Germinal center (tissue), 1 donor: ENCODE results near the gene SHROOM3.
A peak's percentile ranks its signal among the peaks of the same experiment; 100 is the strongest.

ENCODE experiments used
- DNase-seq: peaks from one replicate; pipeline ENCODE4 v3.0.0; 2012; ENCODE audit warnings: mixed read lengths, low spot score

Gene SHROOM3

GRCh38 chr4:76663824-76664223 is 228.8 kb downstream of the SHROOM3 start:
- DNase-seq: no peak

GRCh38 chr4:76665153-76665552 is 230.1 kb downstream of the SHROOM3 start:
- no peak for DNase-seq

GRCh38 chr4:76665721-76666120 is 230.7 kb downstream of the SHROOM3 start:
- no peak for DNase-seq

GRCh38 chr4:76666944-76667532 is 232.0 kb downstream of the SHROOM3 start:
- DNase-seq: no peak

GRCh38 chr4:76670631-76671030 is 235.6 kb downstream of the SHROOM3 start:
- no peak for DNase-seq

GRCh38 chr4:76673362-76673761 is 238.3 kb downstream of the SHROOM3 start:
- DNase-seq: no peak

GRCh38 chr4:76674983-76675382 is 240.0 kb downstream of the SHROOM3 start:
- no peak for DNase-seq

GRCh38 chr4:76677571-76678326 is 242.7 kb downstream of the SHROOM3 start:
- no peak for DNase-seq

- DNase-seq: no peak
Measured at GRCh38 chr4:76679691-76680090, 244.7 kb downstream of the SHROOM3 start.

- DNase-seq: no peak
Measured at GRCh38 chr4:76680952-76681351, 245.9 kb downstream of the SHROOM3 start.

- no peak for DNase-seq
Measured at GRCh38 chr4:76681996-76682395, 247.0 kb downstream of the SHROOM3 start.

- DNase-seq: no peak
Measured at GRCh38 chr4:76683144-76683543, 248.1 kb downstream of the SHROOM3 start.

GRCh38 chr4:76687746-76688448 is 252.9 kb downstream of the SHROOM3 start:
- DNase-seq: no peak

- peak; percentile 28 for DNase-seq
Measured at GRCh38 chr4:76688619-76689144, 253.7 kb downstream of the SHROOM3 start.

GRCh38 chr4:76689145-76689817 is 254.3 kb downstream of the SHROOM3 start:
- peak; percentile 58 for DNase-seq

- peak; percentile 28 for DNase-seq
Measured at GRCh38 chr4:76690011-76690905, 255.2 kb downstream of the SHROOM3 start.

GRCh38 chr4:76690906-76691275 is 255.9 kb downstream of the SHROOM3 start:
- no peak for DNase-seq

GRCh38 chr4:76691807-76692582 is 257.0 kb downstream of the SHROOM3 start:
- no peak for DNase-seq

GRCh38 chr4:76692761-76693160 is 257.7 kb downstream of the SHROOM3 start:
- no peak for DNase-seq

GRCh38 chr4:76694056-76694455 is 259.0 kb downstream of the SHROOM3 start:
- no peak for DNase-seq

GRCh38 chr4:76696109-76696508 is 261.1 kb downstream of the SHROOM3 start:
- no peak for DNase-seq
